ENCODE results near the gene PEPD. TPM values are rescaled to one million over a fixed set of nuclear protein-coding genes. Genes with fewer than 3 reads are reported as not detected.

The PEPD gene
- total and polyA plus RNA-seq, 2 experiments from 2014 or later: 141 to 175 TPM

GRCh38 chr19:33472691-33473652 lies 48.6 kb downstream of the PEPD start:
- H3K27ac ChIP-seq: no peak overlapping the region
- WGBS (ENCODE audit: low lambda C conversion rate, missing lambda C conversion rate): 82% methylated on average over 23 of the region's 23 CpGs

GRCh38 chr19:33472226-33472625 lies 49.4 kb downstream of the PEPD start:
- 96% methylated on average over 4 of the region's 4 CpGs for WGBS (ENCODE audit: low lambda C conversion rate, missing lambda C conversion rate)
- H3K36me3 ChIP-seq (replicated peaks; ENCODE audit: insufficient read depth, low read depth): no peaks in the 10 kb centered on the region
- no peak overlapping the region for H3K4me3 ChIP-seq
- H3K9me2 ChIP-seq (replicated peaks; ENCODE audit: insufficient read depth): no peaks in the 10 kb centered on the region
- TF ChIP-seq CTCF (IDR thresholded peaks at IDR 0.05; ENCODE audit: poor library complexity): no peak
- no peak for TF ChIP-seq EZH2 (IDR thresholded peaks at IDR 0.05; ENCODE audit: borderline replicate concordance)
- no peak for TF ChIP-seq EZH2phosphoT487 (IDR thresholded peaks at IDR 0.05; ENCODE audit: low read depth, severe bottlenecking, unreplicated experiment)
- no peak overlapping the region for H3K4me2 ChIP-seq
- no peak for DNase-seq (ENCODE audit: low spot score)
- no peaks in the 10 kb centered on the region for H3K9me3 ChIP-seq (ENCODE audit: low read depth)
- no peak overlapping the region for H3K27ac ChIP-seq
- no peaks in the 10 kb centered on the region for H3K4me1 ChIP-seq (ENCODE audit: insufficient read depth)
- H3K27me3 ChIP-seq: no peaks in the 10 kb centered on the region
- H4K20me1 ChIP-seq (ENCODE audit: insufficient read depth, poor library complexity, severe bottlenecking): no peaks in the 10 kb centered on the region
- H3K79me2 ChIP-seq: no peaks in the 10 kb centered on the region
- H2AFZ ChIP-seq: no peak overlapping the region

More at GRCh38 chr19:33472691-33473652, 48.6 kb downstream of the PEPD start:
- Histone ChIP-seq H3K9me3 (ENCODE audit: low read depth) (no peaks in the 10 kb centered on the region), H3K4me3 (no peak overlapping the region), H3K4me2 (no peak overlapping the region), H4K20me1 (ENCODE audit: insufficient read depth, poor library complexity, severe bottlenecking) (no peaks in the 10 kb centered on the region), H3K27me3 (no peaks in the 10 kb centered on the region), H3K36me3 (replicated peaks; ENCODE audit: insufficient read depth, low read depth) (no peaks in the 10 kb centered on the region), H3K4me1 (ENCODE audit: insufficient read depth) (no peaks in the 10 kb centered on the region), H3K79me2 (no peaks in the 10 kb centered on the region), H3K9me2 (replicated peaks; ENCODE audit: insufficient read depth) (no peaks in the 10 kb centered on the region), H2AFZ (no peak overlapping the region)
- TF ChIP-seq CTCF (IDR thresholded peaks at IDR 0.05; ENCODE audit: poor library complexity) (no peak), EZH2phosphoT487 (IDR thresholded peaks at IDR 0.05; ENCODE audit: low read depth, severe bottlenecking, unreplicated experiment) (no peak), EZH2 (IDR thresholded peaks at IDR 0.05; ENCODE audit: borderline replicate concordance) (no peak)
- no peak for DNase-seq (ENCODE audit: low spot score)

GRCh38 chr19:33471111-33471996 lies 50.2 kb downstream of the PEPD start:
- Histone ChIP-seq H3K36me3 (replicated peaks; ENCODE audit: insufficient read depth, low read depth) (no peaks in the 10 kb centered on the region), H3K4me1 (ENCODE audit: insufficient read depth) (no peaks in the 10 kb centered on the region), H2AFZ (no peak overlapping the region), H3K27ac (no peak overlapping the region), H3K4me3 (no peak overlapping the region), H3K9me3 (ENCODE audit: low read depth) (no peaks in the 10 kb centered on the region), H3K79me2 (no peaks in the 10 kb centered on the region), H3K9me2 (replicated peaks; ENCODE audit: insufficient read depth) (no peaks in the 10 kb centered on the region), H3K27me3 (no peaks in the 10 kb centered on the region), H4K20me1 (ENCODE audit: insufficient read depth, poor library complexity, severe bottlenecking) (no peaks in the 10 kb centered on the region), H3K4me2 (no peak overlapping the region)
- no peak for TF ChIP-seq EZH2phosphoT487 (IDR thresholded peaks at IDR 0.05; ENCODE audit: low read depth, severe bottlenecking, unreplicated experiment)
- no peak for TF ChIP-seq EZH2 (IDR thresholded peaks at IDR 0.05; ENCODE audit: borderline replicate concordance)
- TF ChIP-seq CTCF (IDR thresholded peaks at IDR 0.05; ENCODE audit: poor library complexity): no peak
- 85% methylated on average over 13 of the region's 13 CpGs for WGBS (ENCODE audit: low lambda C conversion rate, missing lambda C conversion rate)
- DNase-seq (ENCODE audit: low spot score): no peak

Measured in hepatocyte (in vitro differentiated cells).